GM21381 (cell line): Measurements from ENCODE around the gene CDX1.
"Not testable (repeated sequence)": the region's sequence is repeated elsewhere in the genome, so short reads cannot be mapped to it uniquely, and the experiment has no call there.

Experiments used
- ATAC-seq: cut with Tn5 transposase; IDR thresholded peaks from one replicate; pipeline ENCODE4 v1.9.1; 2021; ENCODE audit warnings: mild to moderate bottlenecking, moderate library complexity; ENCODE audit not compliant: unreplicated experiment

Gene CDX1

GRCh38 chr5:150224483-150225027 is 58.0 kb downstream of the CDX1 start:
- no peak for ATAC-seq

- no peak for ATAC-seq
These were observed 60.5 kb downstream of the CDX1 start for GRCh38 chr5:150227036-150227435.

- ATAC-seq = no peak
These were observed 61.2 kb downstream of the CDX1 start for GRCh38 chr5:150227606-150228273.

- no peak for ATAC-seq
These were observed 63.0 kb downstream of the CDX1 start for GRCh38 chr5:150229571-150229970.

- ATAC-seq = no peak
These were observed 64.3 kb downstream of the CDX1 start for GRCh38 chr5:150230842-150231241.

DNA sequence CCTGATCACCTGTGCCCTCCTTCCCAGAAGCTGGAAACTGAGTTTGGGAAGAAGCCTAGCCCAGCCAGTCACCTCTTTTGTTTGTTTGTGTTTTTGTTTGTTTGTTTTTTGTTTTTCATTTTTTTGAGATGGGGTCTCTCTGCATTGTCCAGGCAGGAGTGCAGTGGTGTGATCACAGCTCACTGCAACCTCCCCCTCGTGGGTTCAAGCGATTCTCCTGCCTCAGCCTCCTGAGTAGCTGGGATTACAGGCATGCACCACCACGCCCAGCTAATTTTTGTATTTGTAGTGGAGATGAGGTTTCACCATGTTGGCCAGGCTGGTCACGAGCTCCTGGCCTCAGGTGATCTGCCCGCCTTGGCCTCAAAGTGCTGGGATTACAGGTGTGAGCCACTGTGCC is 67.1 kb downstream of the CDX1 start:
- ATAC-seq = not testable (repeated sequence)
